ENCODE data around the gene CDT1. TPM values are rescaled to one million over a fixed set of nuclear protein-coding genes. Genes with fewer than 3 reads are reported as not detected.

CDT1 gene
- polyA plus RNA-seq, 1 of the 3 experiments (the other 2 are of a cell fraction) = 6.1 TPM

GRCh38 chr16:88762941-88763340 is 40.6 kb upstream of the CDT1 start:
- H4K20me1 ChIP-seq (ENCODE audit: insufficient read depth) = peaks cover 97% of the 10 kb centered on the region
- H2AFZ ChIP-seq (ENCODE audit: low read depth) = no peak overlapping the region
- WGBS (ENCODE audit: low lambda C conversion rate) = 92% methylated on average over 5 of the region's 10 CpGs
- no peak for DNase-seq
- peaks cover 0 to 3% of the 10 kb centered on the region in 2 experiments for H3K36me3 ChIP-seq (replicated peaks in 1 of 2; ENCODE audit: control insufficient read depth in 1 of 2, insufficient read depth in 2 of 2, low read length in 1 of 2)
- no peak overlapping the region for H3K27ac ChIP-seq (ENCODE audit: low read depth in 2 of 2, low read length in 1 of 2)
- no peak overlapping the region for H3K4me3 ChIP-seq (ENCODE audit: low read depth in 2 of 2, low read length in 1 of 2)
- POLR2A ChIA-PET = no interaction called here
- no peaks in the 10 kb centered on the region for H3K27me3 ChIP-seq (ENCODE audit: insufficient read depth)
- no peaks in the 10 kb centered on the region for H3K9me2 ChIP-seq
- H3K79me2 ChIP-seq (ENCODE audit: insufficient read depth) = peaks cover 98% of the 10 kb centered on the region
- TF ChIP-seq MEF2A (IDR thresholded peaks at IDR 0.05; ENCODE audit: borderline replicate concordance, low read depth) (no peak), TCF12 (IDR thresholded peaks at IDR 0.05) (no peak), NFIC (IDR thresholded peaks at IDR 0.05; ENCODE audit: borderline replicate concordance) (no peak)
- TF ChIP-seq, protein P1, sequence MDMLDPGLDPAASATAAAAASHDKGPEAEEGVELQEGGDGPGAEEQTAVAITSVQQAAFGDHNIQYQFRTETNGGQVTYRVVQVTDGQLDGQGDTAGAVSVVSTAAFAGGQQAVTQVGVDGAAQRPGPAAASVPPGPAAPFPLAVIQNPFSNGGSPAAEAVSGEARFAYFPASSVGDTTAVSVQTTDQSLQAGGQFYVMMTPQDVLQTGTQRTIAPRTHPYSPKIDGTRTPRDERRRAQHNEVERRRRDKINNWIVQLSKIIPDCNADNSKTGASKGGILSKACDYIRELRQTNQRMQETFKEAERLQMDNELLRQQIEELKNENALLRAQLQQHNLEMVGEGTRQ (IDR thresholded peaks at IDR 0.05; ENCODE audit: borderline replicate concordance, low read depth, low read length) = no peak
- H3K9ac ChIP-seq = no peak overlapping the region
- H3K4me2 ChIP-seq = no peak overlapping the region
- no peaks in the 10 kb centered on the region for H3F3A ChIP-seq (replicated peaks; ENCODE audit: insufficient read depth)
- CTCF ChIA-PET = interaction anchor here (1.5 to 30.9 kb wide), 3 partner anchors 7 to 23 kb away, joined by 4 to 540 read pairs (median 93); no protein-coding TSS in a partner anchor
- peaks cover 11 to 14% of the 10 kb centered on the region in 2 experiments; a peak in 3 of 4 replicates for H3K4me1 ChIP-seq (ENCODE audit: control insufficient read depth in 1 of 2, insufficient read depth in 2 of 2, low read depth in 1 of 2, low read length in 1 of 2)
- H3K9me3 ChIP-seq = no peaks in the 10 kb centered on the region

DNA sequence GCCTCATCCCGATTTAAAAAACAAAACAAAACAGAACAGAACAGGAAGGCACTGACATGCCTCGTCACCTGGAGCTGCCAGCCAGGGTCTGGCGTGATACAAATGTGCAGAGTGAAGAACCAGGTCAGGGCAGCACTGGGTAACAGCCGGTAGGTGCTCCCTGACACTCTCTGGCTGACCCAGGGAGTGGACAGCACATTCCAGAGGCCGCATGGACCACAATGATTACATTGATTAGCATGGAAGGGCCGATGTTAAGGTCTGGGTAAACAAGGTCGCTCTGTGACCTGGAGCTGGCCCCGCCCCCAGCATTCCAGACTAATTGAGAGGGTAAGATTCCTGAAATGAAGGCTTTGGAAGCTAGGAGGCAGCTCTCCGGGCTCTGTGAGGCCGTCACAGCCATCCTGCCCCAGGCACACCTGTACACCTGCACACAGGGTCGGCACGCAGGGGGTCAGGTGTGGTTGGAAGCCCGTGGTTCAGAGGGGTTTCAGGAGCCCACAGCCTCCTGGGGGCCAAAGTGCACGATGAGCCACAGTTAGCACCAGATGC is 40.0 kb upstream of the CDT1 start:
- H3F3A ChIP-seq (replicated peaks; ENCODE audit: insufficient read depth) = no peaks in the 10 kb centered on the region
- H3K27me3 ChIP-seq (ENCODE audit: insufficient read depth) = no peaks in the 10 kb centered on the region
- ChIA-PET CTCF (interaction anchor here (0.6 to 30.9 kb wide), 4 partner anchors 7 to 318 kb away, joined by 3 to 540 read pairs (median 48); no protein-coding TSS in a partner anchor), POLR2A (no interaction called here)
- H3K36me3 ChIP-seq (replicated peaks in 1 of 2; ENCODE audit: control insufficient read depth in 1 of 2, insufficient read depth in 2 of 2, low read length in 1 of 2) = peaks cover 0 to 3% of the 10 kb centered on the region in 2 experiments
- no peaks in the 10 kb centered on the region for H3K9me3 ChIP-seq
- H3K9me2 ChIP-seq = no peaks in the 10 kb centered on the region
- no peak overlapping the region for H3K4me2 ChIP-seq
- no peak overlapping the region for H3K27ac ChIP-seq (ENCODE audit: low read depth in 2 of 2, low read length in 1 of 2)
- H4K20me1 ChIP-seq (ENCODE audit: insufficient read depth) = peaks cover 97% of the 10 kb centered on the region
- DNase-seq = no peak
- H3K79me2 ChIP-seq (ENCODE audit: insufficient read depth) = peaks cover 98% of the 10 kb centered on the region
- H3K9ac ChIP-seq = no peak overlapping the region
- TF ChIP-seq GABPA (IDR thresholded peaks at IDR 0.05; ENCODE audit: low read depth) = no peak
- no peak for TF ChIP-seq GATA2 (CRISPR knock-in tag; IDR thresholded peaks at IDR 0.05)
- TF ChIP-seq FOXJ3 (CRISPR knock-in tag; IDR thresholded peaks at IDR 0.05) = no peak
- no peak for TF ChIP-seq MXI1 (IDR thresholded peaks at IDR 0.05; ENCODE audit: low read depth, low read length)
- TF ChIP-seq NRF1 (IDR thresholded peaks at IDR 0.05; ENCODE audit: low read depth, low read length) = no peak
- TF ChIP-seq, protein P2, sequence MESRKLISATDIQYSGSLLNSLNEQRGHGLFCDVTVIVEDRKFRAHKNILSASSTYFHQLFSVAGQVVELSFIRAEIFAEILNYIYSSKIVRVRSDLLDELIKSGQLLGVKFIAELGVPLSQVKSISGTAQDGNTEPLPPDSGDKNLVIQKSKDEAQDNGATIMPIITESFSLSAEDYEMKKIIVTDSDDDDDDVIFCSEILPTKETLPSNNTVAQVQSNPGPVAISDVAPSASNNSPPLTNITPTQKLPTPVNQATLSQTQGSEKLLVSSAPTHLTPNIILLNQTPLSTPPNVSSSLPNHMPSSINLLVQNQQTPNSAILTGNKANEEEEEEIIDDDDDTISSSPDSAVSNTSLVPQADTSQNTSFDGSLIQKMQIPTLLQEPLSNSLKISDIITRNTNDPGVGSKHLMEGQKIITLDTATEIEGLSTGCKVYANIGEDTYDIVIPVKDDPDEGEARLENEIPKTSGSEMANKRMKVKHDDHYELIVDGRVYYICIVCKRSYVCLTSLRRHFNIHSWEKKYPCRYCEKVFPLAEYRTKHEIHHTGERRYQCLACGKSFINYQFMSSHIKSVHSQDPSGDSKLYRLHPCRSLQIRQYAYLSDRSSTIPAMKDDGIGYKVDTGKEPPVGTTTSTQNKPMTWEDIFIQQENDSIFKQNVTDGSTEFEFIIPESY (IDR thresholded peaks at IDR 0.05; ENCODE audit: borderline replicate concordance, low read depth) = no peak
- TF ChIP-seq REST (IDR thresholded peaks at IDR 0.05; ENCODE audit: low read depth, low read length) = no peak
- TF ChIP-seq RCOR1 (IDR thresholded peaks at IDR 0.05; ENCODE audit: low read length) = no peak
- TF ChIP-seq EP300 (IDR thresholded peaks at IDR 0.05; ENCODE audit: borderline replicate concordance in 1 of 2, low read depth in 1 of 2, low read length in 1 of 2) = no peak
- TF ChIP-seq, protein P3, sequence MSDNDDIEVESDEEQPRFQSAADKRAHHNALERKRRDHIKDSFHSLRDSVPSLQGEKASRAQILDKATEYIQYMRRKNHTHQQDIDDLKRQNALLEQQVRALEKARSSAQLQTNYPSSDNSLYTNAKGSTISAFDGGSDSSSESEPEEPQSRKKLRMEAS (IDR thresholded peaks at IDR 0.05; ENCODE audit: low read depth) = no peak
- no peak for TF ChIP-seq RXRA (IDR thresholded peaks at IDR 0.05; ENCODE audit: borderline replicate concordance, low read depth)
- no peak for TF ChIP-seq NFIC (IDR thresholded peaks at IDR 0.05; ENCODE audit: borderline replicate concordance)
- TF ChIP-seq, protein P1 (IDR thresholded peaks at IDR 0.05; ENCODE audit: borderline replicate concordance, low read depth, low read length) = no peak
- 69% methylated on average over 13 of the region's 14 CpGs for WGBS (ENCODE audit: low lambda C conversion rate)
- H3K4me3 ChIP-seq (ENCODE audit: low read depth in 2 of 2, low read length in 1 of 2) = no peak overlapping the region
- no peak overlapping the region for H2AFZ ChIP-seq (ENCODE audit: low read depth)
- peaks cover 17 to 19% of the 10 kb centered on the region in 2 experiments; a peak in 3 of 4 replicates for H3K4me1 ChIP-seq (ENCODE audit: control insufficient read depth in 1 of 2, insufficient read depth in 2 of 2, low read depth in 1 of 2, low read length in 1 of 2)

Measured in SK-N-SH (cell line).